Upper lobe of left lung (tissue), 6 donors: ENCODE measurements around the gene NAP1L4. TPM values are rescaled to one million over a fixed set of nuclear protein-coding genes. Genes with fewer than 3 reads are reported as not detected.

Experiments used
- ATAC-seq, 2 donors: fragments of 200-7000 bp; cut with Tn5 transposase; one replicate each; pipeline ENCODE4 v1.9.1; 2022; ENCODE audit warnings: mild to moderate bottlenecking in 2 of 2, moderate library complexity in 2 of 2; ENCODE audit not compliant: low FRiP score in 2 of 2
- DNase-seq, 2 donors: peaks; one replicate each; pipeline ENCODE4 v3.0.0-alpha.2; 2019 to 2020
- H3K27ac ChIP-seq, 4 donors: fragments of 200-600 bp; sonication (generic); one replicate each; pipeline ENCODE4 v1.5.1; 2016 to 2019
- H3K27me3 ChIP-seq, 4 donors: fragments of 200-600 bp; sonication (generic); one replicate each; pipeline ENCODE4 v1.5.1; 2017 to 2019
- H3K36me3 ChIP-seq, 4 donors: fragments of 200-600 bp; sonication (generic); one replicate each; pipeline ENCODE4 v1.5.1; 2016 to 2019
- H3K4me1 ChIP-seq, 4 donors: fragments of 200-600 bp; sonication (generic); one replicate each; pipeline ENCODE4 v1.5.1; 2018 to 2019
- H3K4me3 ChIP-seq, 4 donors: fragments of 200-600 bp; sonication (generic); one replicate each; pipeline ENCODE4 v1.5.1; 2017 to 2019; ENCODE audit warnings: mild to moderate bottlenecking in 2 of 4, moderate library complexity in 1 of 4
- H3K9me3 ChIP-seq, 4 donors: fragments of 200-600 bp; sonication (generic); one replicate each; pipeline ENCODE4 v1.5.1; 2018 to 2019
- EP300 ChIP-seq, 4 donors: sonication (generic); formaldehyde crosslinking; IDR thresholded peaks; one replicate each; pipeline ENCODE4 v1.5.1; 2017; ENCODE audit warnings: antibody characterized with exemption in 4 of 4, control low read depth in 2 of 4
- POLR2A ChIP-seq, 4 donors: fragments of 450-650 bp; IDR thresholded peaks; one replicate each; pipeline ENCODE4 v1.5.1; 2016 to 2017; ENCODE audit warnings: antibody characterized with exemption in 4 of 4, mild to moderate bottlenecking in 2 of 4
- POLR2AphosphoS5 ChIP-seq, 2 donors: sonication (generic); formaldehyde crosslinking; IDR thresholded peaks; one replicate each; pipeline ENCODE4 v1.5.1; 2017; ENCODE audit warnings: antibody characterized with exemption in 2 of 2
- WGBS, 2 donors: methylation state at CpG; one replicate each; pipeline ENCODE4 v1.1.5; 2017 to 2018; 5-methylcytosine and 5-hydroxymethylcytosine counted together
- total RNA-seq, 6 donors: library from RNA; depleted of rRNA in 4 of 6; stranded (reverse); fragments of >200 nt in 4 of 6; gene quantifications; one replicate each; pipeline versions ENCODE4 v1.1.0 to v1.2.1, GENCODE V29; 2016 to 2021
- TF ChIP-seq, protein P1 (sequence below), 6 experiments: fragments of 450-650 bp in 4 of 6; fragments of 200-600 bp in 2 of 6; sonication (generic) in 2 of 6; IDR thresholded peaks; one replicate each; pipeline ENCODE4 v1.5.1; 2016 to 2019; ENCODE audit warnings: antibody characterized with exemption in 6 of 6
- donor health status: DM: no; HTN: no; CAD: no; lungs with moderate emphysema.
- donor health status: DM: no; HTN: yes; CAD: no; lungs with severe emphysema.

Gene NAP1L4
- total RNA-seq, 6 donors from 2014 or later, result 81.1 to 194 (median 103) TPM

DNA sequence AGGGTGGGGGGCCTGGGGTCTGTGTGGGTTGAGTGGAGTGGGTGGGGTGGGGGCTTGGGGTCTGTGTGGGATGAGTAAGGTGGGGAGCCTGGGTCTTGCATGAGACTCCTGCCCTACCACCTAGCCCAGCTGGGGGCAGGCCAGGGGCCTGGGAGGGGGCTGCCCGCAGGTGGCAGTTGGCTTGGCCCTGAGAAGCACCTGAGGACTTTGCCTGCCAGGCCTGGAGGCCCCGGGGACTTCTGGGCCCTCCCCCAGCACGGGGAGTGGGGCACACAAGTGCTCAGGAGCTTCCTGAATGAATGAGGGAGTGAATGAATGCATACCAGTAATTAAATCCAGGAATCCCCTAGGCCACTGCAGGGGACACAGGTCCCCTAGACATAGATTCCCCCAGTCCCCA lies 69.5 kb downstream of the NAP1L4 start:
- peaks cover 0 to 5% (median under 1%) of the 10 kb centered on the region in 4 donors for H3K4me1 ChIP-seq
- no peak for ATAC-seq
- H3K4me3 ChIP-seq, result no peak overlapping the region
- no peak for TF ChIP-seq EP300 (IDR thresholded peaks at IDR 0.05)
- no peak for TF ChIP-seq POLR2A (IDR thresholded peaks at IDR 0.05)
- TF ChIP-seq, protein P1, sequence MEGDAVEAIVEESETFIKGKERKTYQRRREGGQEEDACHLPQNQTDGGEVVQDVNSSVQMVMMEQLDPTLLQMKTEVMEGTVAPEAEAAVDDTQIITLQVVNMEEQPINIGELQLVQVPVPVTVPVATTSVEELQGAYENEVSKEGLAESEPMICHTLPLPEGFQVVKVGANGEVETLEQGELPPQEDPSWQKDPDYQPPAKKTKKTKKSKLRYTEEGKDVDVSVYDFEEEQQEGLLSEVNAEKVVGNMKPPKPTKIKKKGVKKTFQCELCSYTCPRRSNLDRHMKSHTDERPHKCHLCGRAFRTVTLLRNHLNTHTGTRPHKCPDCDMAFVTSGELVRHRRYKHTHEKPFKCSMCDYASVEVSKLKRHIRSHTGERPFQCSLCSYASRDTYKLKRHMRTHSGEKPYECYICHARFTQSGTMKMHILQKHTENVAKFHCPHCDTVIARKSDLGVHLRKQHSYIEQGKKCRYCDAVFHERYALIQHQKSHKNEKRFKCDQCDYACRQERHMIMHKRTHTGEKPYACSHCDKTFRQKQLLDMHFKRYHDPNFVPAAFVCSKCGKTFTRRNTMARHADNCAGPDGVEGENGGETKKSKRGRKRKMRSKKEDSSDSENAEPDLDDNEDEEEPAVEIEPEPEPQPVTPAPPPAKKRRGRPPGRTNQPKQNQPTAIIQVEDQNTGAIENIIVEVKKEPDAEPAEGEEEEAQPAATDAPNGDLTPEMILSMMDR (IDR thresholded peaks at IDR 0.05), result no peak
- no peak for TF ChIP-seq POLR2AphosphoS5 (IDR thresholded peaks at IDR 0.05)
- no peaks in the 10 kb centered on the region for H3K36me3 ChIP-seq
- no peaks in the 10 kb centered on the region for H3K27me3 ChIP-seq
- DNase-seq, result no peak
- H3K9me3 ChIP-seq, result no peaks in the 10 kb centered on the region
- WGBS, 2 donors, result 77% methylated on average over 3 of the region's 3 CpGs; no CpG with 5 or more reads in 1 of the 2 donors
- no peak overlapping the region for H3K27ac ChIP-seq

DNA sequence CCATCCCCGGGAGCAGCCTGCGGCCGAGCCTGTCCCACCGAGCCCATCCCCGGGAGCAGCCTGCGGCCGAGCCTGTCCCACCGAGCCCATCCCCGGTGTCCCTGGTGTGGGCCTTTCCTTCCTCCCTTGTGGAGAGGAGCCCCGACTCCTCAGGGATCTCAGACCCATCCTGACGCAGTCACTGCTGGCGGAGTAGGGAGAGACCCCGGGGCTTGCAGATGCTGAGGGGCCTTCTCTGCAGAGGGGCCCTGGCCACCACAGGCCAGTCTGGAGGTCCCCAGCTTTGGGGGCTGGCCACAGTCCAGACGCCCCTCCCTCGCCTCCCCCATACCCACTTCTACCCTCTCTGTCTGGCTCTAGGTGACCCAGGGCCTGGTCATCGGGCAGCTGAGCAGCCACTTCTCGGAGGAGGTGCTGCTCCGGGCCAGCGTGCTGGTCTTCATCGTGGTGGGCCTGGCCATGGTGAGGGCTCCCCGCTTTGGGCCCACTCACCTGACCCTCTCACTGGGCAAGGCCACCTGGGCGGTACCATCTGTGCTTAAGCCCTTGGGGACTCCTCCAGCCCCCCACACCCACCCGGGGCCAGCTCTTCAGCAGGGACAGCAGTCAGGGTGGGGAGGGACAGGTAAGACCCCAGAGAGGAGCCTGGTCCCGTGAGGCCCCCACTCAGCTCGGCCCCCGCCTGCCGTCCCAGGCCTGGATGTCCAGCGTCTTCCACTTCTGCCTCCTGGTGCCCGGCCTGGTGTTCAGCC lies 70.2 kb downstream of the NAP1L4 start:
- Histone ChIP-seq H3K27ac (no peak overlapping the region), H3K4me1 (no peaks in the 10 kb centered on the region), H3K4me3 (no peak overlapping the region), H3K27me3 (no peaks in the 10 kb centered on the region), H3K9me3 (no peaks in the 10 kb centered on the region), H3K36me3 (no peaks in the 10 kb centered on the region)
- ATAC-seq (no peak), DNase-seq (no peak)
- TF ChIP-seq POLR2A (IDR thresholded peaks at IDR 0.05), result no peak
- no peak for TF ChIP-seq EP300 (IDR thresholded peaks at IDR 0.05)
- TF ChIP-seq POLR2AphosphoS5 (IDR thresholded peaks at IDR 0.05), result no peak
- TF ChIP-seq, protein P1 (IDR thresholded peaks at IDR 0.05), result no peak
- WGBS, 2 donors, result 96 to 100% methylated on average over 2 to 13 of the region's 29 CpGs

DNA sequence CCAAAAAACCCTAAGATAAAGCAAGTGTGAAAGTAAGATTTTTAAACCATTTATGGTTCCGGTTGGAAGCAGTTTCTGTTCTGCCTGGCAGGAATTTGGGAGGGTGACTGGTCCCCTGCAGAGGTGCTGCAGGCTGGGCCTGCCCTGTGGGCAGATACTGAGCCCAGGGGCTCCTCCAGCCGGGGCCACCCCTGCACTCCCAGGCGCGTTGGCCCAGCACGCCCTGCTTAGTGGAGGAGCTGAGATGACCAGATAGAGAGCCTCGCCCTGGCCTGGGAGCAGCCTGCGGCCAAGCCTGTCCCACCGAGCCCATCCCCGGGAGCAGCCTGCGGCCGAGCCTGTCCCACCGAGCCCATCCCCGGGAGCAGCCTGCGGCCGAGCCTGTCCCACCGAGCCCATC lies 70.9 kb downstream of the NAP1L4 start:
- H3K9me3 ChIP-seq, result no peaks in the 10 kb centered on the region
- DNase-seq (peak in 1 of 2 donors; percentile 79), ATAC-seq (no peak)
- no peaks in the 10 kb centered on the region for H3K36me3 ChIP-seq
- no peak overlapping the region for H3K4me3 ChIP-seq
- TF ChIP-seq POLR2AphosphoS5 (IDR thresholded peaks at IDR 0.05), result no peak
- WGBS, 2 donors, result 92 to 96% methylated on average over 3 to 14 of the region's 16 CpGs
- H3K4me1 ChIP-seq, result no peaks in the 10 kb centered on the region
- no peak overlapping the region for H3K27ac ChIP-seq
- H3K27me3 ChIP-seq, result no peaks in the 10 kb centered on the region

DNA sequence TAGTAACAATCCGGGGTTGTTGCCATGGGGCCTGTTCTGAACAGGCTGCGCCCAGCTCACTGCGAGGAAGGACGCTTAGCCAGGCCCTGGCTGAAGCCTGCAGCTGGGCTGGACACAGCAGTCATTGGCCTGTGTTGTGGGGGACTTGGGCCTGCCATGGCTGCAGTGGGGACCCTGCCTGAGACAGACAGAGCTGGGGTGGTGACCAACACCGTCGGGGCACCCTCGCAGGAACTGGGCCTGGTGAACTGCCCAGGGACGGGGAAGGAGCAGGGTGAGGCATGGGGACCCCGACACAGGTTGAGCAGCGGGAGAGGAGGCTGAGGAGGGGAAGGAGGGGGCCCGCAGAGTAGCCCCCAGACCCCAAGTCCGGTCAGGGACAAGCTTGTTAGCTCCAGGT lies 71.8 kb downstream of the NAP1L4 start:
- WGBS, 2 donors, result 89 to 90% methylated on average over 12 of the region's 12 CpGs
- ATAC-seq (no peak), DNase-seq (no peak)
- Histone ChIP-seq H3K36me3 (no peaks in the 10 kb centered on the region), H3K27ac (no peak overlapping the region), H3K9me3 (no peaks in the 10 kb centered on the region), H3K4me1 (no peaks in the 10 kb centered on the region), H3K4me3 (no peak overlapping the region), H3K27me3 (no peaks in the 10 kb centered on the region)
- TF ChIP-seq POLR2AphosphoS5 (IDR thresholded peaks at IDR 0.05), result no peak
- TF ChIP-seq, protein P1 (IDR thresholded peaks at IDR 0.05), result no peak
- no peak for TF ChIP-seq POLR2A (IDR thresholded peaks at IDR 0.05)
- TF ChIP-seq EP300 (IDR thresholded peaks at IDR 0.05), result no peak

DNA sequence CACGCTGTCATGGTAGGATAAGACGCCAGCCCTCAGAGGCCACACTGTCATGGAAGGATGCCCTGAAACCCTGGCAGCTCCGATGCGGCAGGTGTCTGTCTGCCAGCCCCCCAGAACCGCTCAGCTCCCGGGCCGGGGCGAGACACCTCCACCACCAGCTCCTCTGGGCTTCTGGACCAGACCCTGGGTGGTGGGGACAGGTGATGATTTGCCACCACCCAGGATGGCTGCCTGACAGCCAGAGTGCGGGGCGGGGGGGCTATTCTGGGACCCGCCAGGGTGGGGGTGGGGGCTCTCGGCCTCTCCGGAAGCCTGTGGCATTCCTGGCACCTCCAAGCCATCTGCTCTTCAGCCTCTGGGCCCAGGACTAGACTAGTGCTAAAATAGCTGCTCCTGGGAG lies 72.3 kb downstream of the NAP1L4 start:
- ATAC-seq (no peak), DNase-seq (peak in 1 of 2 donors; percentile 74)
- H3K4me3 ChIP-seq, result no peak overlapping the region
- H3K36me3 ChIP-seq, result no peaks in the 10 kb centered on the region
- no peaks in the 10 kb centered on the region for H3K9me3 ChIP-seq
- WGBS, 2 donors, result 95% methylated on average over 11 of the region's 13 CpGs; no CpG with 5 or more reads in 1 of the 2 donors
- TF ChIP-seq EP300 (IDR thresholded peaks at IDR 0.05), result no peak
- TF ChIP-seq, protein P1 (IDR thresholded peaks at IDR 0.05), result no peak
- peaks cover 0 to 1% (median under 1%) of the 10 kb centered on the region in 4 donors for H3K4me1 ChIP-seq
- H3K27me3 ChIP-seq, result no peaks in the 10 kb centered on the region
- H3K27ac ChIP-seq, result no peak overlapping the region
